ENCODE results near the gene SMIM36. TPM values are rescaled to one million over a fixed set of nuclear protein-coding genes. Genes with fewer than 3 reads are reported as not detected.

Gene SMIM36
- total and polyA plus RNA-seq, 2 of the 8 experiments (the other 6 are each of a cell fraction or from before 2014, with no cell fraction given), result not detected

DNA sequence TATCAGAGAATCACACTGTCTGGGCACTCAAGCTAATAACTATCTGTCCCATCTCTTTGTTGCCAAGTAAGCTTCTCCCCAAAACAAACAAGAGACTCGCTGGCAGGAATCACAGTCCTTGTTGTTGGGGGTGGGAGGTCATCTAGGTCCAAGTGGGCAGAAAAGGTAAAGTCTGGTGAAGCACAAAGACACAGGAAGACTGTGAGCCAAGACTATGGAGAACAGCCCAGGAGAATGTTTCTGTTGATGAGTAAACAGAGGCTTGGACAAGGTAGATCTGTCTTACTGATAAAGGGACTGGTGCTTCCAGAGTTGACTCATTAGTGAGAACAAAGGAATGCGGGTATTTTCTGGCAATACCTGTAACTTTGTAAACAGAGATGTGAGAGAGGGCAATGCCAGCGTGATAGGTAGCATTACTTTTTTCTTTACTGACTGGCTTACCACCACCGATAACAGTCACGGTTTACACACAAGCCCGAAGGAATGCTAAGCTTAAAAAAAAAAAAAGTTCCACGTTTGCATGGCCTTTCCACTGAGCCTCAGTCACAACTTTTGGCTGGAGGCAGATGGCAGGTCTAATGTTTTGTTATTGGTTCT lies 78.1 kb downstream of the SMIM36 start (continued):
- TF ChIP-seq, protein P1, sequence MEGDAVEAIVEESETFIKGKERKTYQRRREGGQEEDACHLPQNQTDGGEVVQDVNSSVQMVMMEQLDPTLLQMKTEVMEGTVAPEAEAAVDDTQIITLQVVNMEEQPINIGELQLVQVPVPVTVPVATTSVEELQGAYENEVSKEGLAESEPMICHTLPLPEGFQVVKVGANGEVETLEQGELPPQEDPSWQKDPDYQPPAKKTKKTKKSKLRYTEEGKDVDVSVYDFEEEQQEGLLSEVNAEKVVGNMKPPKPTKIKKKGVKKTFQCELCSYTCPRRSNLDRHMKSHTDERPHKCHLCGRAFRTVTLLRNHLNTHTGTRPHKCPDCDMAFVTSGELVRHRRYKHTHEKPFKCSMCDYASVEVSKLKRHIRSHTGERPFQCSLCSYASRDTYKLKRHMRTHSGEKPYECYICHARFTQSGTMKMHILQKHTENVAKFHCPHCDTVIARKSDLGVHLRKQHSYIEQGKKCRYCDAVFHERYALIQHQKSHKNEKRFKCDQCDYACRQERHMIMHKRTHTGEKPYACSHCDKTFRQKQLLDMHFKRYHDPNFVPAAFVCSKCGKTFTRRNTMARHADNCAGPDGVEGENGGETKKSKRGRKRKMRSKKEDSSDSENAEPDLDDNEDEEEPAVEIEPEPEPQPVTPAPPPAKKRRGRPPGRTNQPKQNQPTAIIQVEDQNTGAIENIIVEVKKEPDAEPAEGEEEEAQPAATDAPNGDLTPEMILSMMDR (IDR thresholded peaks at IDR 0.05; ENCODE audit: control extremely low read depth in 1 of 3, insufficient read depth in 1 of 3, low read depth in 1 of 3, low read length in 3 of 3), result no peak
- no peak for TF ChIP-seq CBX8 (IDR thresholded peaks at IDR 0.05; ENCODE audit: borderline replicate concordance, low read depth, low read length)

Data from H1 (cell line).